UCSD-AML1 (cell line): ENCODE measurements around the gene ITPRIP.

Experiments used
- DNase-seq: peaks from one replicate; lab custom pipeline; 2025; ENCODE audit not compliant: unreplicated experiment; lab: John Stamatoyannopoulos, UW

Gene ITPRIP

DNA sequence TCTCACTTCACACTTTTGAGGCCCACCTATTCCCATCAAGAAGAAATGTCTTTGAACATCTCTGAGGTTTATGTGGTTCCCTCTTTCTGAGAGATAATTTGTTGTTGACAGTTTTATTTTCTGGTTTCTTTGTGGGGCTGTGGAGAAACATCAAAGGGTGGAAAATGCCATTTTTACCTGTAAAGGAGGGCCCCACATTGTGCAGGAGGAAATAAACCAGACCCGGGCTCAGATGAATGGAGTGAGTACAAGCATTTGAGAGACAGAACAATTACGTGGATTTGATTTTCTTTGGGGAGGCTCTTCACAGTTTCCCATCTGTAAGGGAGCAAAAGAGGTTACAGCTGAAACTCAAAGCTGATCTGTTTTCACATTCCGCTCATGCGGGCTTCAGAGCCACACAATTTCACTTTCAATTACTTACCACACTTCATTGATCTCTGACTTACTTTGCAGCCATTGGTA, 29.8 kb downstream of the ITPRIP start:
- DNase-seq = no peak

DNA sequence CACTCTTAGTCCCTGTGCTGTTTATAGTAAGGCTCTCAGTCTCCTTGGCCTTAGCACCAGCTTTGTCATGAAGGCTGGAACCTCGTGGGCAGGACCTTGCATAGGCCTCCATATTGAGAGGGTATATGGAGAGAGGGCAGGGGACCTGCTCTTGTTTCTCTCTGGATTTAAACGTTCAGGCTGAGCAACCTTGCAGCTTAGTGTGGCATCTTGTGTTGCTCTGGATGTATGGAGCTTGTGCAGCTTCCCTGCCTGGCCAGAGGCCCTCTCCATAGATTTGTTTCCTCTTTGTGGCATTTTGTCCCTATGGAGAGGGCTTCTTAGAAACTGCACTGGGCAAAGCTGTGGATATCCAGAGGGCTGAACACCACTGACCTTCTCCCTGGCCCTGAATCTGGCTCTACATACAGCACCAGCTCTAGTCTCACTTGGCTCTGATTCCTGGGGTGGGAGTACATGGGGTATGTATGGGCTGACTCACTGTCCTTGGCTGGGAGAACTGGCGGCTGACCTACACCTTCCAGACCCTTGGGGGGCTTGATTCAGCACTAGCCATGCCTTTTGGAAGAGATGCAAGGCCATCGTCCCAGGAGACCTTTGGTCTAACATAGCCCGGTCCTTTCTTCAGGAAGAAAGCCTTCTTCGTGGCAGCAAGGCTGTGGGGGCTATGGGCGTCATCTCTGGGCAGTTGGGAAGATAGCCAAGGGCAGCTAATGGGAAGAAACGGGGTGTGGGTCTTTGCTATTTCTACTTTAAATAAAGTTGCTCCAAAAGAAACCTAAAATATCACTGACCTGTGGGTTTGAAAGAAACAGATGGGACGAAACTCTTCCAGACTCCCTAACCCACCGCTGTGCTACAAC, 30.5 kb downstream of the ITPRIP start:
- no peak for DNase-seq

DNA sequence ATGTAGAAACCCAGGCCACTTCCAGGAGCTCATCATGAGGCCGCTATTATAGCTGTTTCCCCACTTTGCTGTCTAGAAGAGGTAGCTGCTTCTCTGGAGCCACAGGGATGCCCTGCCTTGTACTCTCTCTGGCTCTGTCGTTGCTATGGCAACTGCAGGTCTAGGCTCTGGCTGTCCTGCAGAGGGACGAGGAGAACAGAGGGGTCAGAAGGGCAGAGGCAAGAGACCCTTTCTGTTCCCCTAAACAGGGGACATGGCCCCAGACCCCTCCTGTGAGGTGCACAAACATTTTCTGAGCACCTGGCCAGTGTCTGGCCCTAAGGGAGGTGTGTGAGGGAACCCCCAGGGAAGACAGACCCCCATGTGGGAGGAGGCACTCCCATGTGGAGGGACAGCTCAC, 31.4 kb downstream of the ITPRIP start:
- DNase-seq = no peak

DNA sequence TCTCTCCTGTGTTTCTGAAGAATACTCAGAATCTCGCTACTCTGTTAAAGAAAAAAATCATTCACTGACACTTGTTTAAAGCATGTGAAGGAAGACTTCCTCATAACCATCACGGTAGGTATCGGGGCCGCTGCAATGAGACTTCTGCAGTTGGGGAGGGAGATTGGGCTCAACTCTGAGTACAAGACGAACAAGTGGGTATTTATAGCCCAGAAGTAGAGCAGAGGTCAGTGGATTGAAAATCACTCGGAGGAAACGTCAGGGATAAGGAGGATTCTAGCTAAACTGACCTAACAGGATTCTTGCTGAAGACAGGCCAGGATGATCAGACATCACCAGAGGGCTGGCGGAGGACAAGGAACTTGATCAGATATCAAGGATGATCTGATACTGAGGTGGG, 33.3 kb downstream of the ITPRIP start:
- DNase-seq = no peak

DNA sequence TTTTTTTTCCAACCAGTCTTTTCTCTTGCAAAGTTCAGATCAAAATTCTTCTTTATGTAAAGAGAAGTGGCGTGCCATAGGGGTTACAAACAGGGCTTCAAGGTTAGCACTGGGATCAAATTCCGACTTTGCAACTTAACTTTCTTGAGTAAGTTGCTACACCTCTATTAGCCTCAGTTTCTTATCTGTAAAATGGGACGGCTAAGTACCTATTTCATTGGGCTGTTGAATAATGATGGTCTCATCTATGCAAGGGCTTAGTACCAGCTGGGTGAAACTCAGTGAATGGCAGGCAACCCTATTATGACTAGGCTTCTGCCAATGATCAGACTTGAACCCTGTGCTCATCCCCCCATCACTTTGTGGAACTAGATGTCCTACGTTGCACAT, 33.9 kb downstream of the ITPRIP start:
- no peak for DNase-seq

- DNase-seq = no peak
These were observed 34.5 kb downstream of the ITPRIP start for GRCh38 chr10:104303594-104304355.

DNA sequence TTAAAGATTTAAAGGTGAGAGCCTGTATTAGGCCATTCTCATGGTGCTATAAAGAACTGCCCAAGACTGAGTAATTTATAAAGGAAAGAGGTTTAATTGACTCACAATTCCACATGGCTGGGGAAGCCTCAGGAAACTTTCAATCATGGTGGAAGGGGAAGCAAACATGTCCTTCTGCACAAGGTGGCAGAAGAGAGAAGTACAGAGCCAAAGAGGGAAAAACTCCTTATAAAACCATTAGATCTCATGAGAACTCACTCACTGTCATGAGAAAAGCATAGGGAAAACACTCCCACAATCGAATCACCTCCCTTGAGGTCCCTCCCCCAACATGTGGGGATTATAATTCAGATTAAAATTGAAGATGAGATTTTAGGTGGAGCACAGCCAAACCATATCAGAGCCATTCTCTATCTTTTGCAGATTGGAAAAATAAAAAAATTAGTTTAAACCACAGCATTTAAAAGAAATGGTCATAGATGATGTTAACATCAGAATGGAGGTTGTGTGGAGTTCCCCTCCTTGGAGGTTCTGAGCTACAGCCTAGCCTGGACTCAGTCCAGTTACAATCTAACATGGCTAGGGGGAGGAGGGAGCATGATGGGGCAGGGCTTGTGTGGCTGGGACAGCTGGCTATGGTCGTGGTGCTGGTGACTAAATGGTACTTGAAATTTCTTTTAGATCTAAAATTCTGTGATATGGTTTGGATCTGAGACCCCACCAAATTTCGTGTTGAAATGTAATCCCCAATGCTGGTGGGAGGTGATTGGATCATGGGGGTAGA, 36.2 kb downstream of the ITPRIP start:
- DNase-seq = no peak

DNA sequence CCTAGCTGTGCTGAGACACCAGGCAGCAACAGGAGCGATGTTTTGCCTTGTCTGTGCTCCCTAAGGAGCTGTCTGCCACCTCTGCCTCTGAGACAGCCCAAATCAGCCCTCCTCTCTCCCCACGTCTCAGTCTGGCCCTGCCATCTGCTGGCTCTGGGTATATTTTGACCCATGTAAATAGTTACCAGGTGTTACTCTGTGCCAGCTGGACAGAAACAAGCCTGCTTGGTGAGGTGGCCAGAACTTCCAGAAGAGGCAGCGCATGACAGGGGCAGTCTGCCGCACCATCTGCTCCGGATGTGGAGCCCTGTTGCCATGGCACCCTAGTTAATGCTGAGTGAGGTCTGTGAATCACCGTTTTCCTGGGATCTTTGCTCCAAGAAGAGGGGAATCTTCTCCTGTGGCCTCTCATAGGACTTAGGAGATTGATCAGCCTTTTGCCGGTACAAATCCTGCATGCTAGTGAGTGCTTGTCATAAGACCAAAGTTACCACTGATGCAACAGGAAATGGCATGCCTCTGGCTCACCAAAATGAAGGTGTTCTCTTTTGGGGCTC, 37.5 kb downstream of the ITPRIP start:
- DNase-seq = no peak

GRCh38 chr10:104300002-104300735, 38.1 kb downstream of the ITPRIP start:
- no peak for DNase-seq

- DNase-seq = no peak
These were observed 39.0 kb downstream of the ITPRIP start for GRCh38 chr10:104299031-104299904.

GRCh38 chr10:104297697-104298660, 40.3 kb downstream of the ITPRIP start:
- peak; percentile 40 for DNase-seq

DNA sequence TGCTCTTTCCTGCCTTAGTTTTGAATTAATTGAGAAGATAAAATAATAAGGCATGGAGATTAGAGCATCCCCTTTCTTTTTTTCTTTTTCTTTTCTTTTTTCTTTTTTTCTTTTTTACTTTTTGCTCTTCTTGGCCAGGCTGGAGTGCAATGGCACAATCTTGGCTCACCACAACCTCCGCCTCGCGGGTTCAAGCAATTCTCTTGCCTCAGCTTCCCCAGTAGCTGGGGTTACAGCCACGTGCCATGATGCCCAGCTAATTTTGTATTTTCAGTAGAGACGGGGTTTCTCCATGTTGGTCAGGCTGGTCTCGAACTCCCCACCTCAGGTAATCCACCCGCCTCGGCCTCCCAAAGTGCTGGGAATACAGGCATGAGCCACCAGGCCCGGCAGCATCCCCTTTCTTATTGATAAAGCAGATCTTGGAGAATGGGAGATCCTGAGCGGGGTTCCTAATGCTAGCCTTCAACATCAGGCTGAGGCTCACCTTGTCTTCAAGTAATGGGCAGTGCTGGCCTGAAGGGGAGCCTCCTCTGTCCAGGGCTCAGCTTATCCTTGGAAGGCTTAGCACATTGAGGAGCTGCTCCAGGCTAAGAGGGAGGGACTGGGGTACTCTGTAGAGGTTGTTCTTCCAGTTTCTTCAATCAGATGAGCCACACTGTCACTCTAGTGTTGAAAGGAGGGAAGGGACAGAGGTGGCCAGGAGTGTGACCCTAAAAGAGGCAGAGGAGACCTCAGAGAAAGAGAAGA, 41.4 kb downstream of the ITPRIP start:
- DNase-seq = no peak

DNA sequence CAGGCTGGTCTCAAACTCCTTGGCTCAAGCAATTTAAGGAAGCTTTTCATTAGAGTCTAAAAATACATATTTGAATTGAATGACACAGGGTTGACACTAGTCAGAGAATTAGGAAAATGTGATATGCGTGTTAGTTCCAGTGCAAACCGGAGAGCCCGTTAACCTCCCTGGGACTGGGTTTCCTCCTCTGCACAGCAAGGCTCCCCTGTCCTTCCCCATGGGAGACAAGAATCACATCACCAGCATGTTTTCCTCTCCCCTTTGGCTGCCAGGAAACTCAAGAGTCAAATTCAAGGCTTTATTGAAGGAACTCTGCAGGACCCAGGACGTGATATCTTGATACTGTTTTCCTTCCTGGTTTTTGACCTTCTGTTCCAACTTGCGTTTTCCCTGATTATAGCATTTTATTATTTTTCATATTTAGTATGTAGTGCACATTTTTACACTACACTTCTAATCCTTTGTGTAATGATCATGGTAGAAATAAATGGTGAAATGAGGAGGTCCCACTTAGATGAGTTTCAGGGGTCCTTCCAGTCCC, 44.4 kb downstream of the ITPRIP start:
- DNase-seq = no peak

- no peak for DNase-seq
These were observed 45.3 kb downstream of the ITPRIP start for GRCh38 chr10:104293011-104293410.

- DNase-seq = peak; percentile 87
These were observed 46.8 kb downstream of the ITPRIP start for GRCh38 chr10:104291439-104291951.

- DNase-seq = no peak
These were observed 49.9 kb downstream of the ITPRIP start for GRCh38 chr10:104288355-104288754.

DNA sequence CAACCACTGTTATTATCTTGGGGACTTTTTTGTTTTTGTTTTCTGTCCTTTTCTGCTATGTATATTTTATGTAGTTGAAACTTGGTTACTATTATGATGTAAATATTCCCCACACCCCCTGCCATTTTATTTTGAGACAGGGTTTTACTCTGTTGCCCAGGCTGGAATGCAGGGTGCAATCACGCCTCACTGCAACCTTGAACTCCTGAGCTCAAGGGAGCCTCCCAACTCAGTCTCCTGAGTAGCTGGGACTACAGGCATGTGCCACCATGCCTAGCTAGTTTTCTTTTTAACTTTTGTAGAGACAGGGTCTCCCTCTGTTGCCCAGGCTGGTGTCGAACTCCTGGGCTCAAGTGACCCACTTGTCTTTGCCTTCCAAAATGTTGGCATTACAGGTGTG, 51.3 kb downstream of the ITPRIP start:
- DNase-seq = no peak
